ENCODE data around the gene FNDC11.

DNA sequence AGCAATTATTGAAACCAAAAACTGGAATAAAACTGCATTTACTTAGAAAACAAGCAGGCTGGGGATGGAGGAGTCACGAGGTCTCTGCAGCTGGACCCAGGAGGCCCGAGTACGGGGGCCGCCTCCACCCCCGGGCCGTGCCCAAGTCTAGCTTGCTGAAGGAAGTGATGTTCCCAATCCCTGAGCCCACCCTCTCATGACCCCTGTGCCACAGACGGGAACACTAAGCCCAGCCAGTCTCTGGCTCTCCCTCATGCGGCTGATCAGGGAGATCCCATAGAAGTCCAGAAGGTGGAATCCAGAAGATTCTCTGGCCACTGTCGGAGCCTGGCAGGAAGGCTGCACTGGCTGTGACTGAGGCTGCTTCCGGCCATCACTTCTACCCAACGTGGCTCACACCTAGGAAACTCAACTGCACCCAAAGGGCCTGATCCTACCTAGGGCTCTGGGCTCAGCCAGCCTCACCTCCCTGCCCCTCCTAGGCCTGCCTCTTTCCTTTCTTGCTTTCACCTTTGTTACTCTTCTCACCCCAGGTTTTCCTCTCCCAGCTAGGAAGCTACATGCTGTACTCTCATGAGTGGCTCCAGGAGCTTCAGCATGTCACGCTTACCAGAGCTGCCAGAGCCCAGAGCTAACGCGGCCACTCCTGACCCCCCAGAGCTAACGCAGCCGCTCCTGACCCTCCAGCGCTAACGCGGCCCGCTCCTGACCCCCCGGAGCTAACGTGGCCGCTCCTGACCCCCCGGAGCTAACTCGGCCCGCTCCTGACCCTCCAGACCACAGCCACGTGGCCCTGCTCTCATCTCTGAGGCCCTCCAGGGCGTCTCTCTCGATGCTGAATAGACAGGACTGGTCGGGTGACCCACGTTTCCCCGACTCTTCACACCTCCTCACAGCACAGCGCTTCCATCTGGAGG lies 44.8 kb downstream of the FNDC11 start:
- TF ChIP-seq, protein P1, sequence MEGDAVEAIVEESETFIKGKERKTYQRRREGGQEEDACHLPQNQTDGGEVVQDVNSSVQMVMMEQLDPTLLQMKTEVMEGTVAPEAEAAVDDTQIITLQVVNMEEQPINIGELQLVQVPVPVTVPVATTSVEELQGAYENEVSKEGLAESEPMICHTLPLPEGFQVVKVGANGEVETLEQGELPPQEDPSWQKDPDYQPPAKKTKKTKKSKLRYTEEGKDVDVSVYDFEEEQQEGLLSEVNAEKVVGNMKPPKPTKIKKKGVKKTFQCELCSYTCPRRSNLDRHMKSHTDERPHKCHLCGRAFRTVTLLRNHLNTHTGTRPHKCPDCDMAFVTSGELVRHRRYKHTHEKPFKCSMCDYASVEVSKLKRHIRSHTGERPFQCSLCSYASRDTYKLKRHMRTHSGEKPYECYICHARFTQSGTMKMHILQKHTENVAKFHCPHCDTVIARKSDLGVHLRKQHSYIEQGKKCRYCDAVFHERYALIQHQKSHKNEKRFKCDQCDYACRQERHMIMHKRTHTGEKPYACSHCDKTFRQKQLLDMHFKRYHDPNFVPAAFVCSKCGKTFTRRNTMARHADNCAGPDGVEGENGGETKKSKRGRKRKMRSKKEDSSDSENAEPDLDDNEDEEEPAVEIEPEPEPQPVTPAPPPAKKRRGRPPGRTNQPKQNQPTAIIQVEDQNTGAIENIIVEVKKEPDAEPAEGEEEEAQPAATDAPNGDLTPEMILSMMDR (IDR thresholded peaks at IDR 0.05) = no peak
- no peak for TF ChIP-seq ZFX (IDR thresholded peaks at IDR 0.05; ENCODE audit: borderline replicate concordance)
